OCI-LY1 (cell line): Measurements from ENCODE around the gene AOAH.

Source experiments
- H2AFZ ChIP-seq: fragments of 200-600 bp; sonication (generic), shearing (Covaris generic); 2 replicates; pipeline ENCODE4 v1.6.0; 2014; ENCODE audit warnings: antibody characterized with exemption, mild to moderate bottlenecking, low read length
- H3F3A ChIP-seq: fragments of 200-600 bp; sonication (generic), shearing (Covaris generic); 2 replicates; pipeline ENCODE4 v1.6.0; 2014; ENCODE audit warnings: mild to moderate bottlenecking, antibody characterized with exemption, low read length, moderate library complexity; ENCODE audit not compliant: insufficient read depth
- H3K27ac ChIP-seq: fragments of 200-600 bp; sonication (generic); 2 replicates; pipeline ENCODE4 v1.5.1; 2014; ENCODE audit warnings: low read length, mixed run types, mild to moderate bottlenecking, low read depth; ENCODE audit not compliant: poor library complexity, severe bottlenecking
- H3K27me3 ChIP-seq: fragments of 200-600 bp; sonication (generic); 2 replicates; pipeline ENCODE4 v1.6.0; 2014; ENCODE audit warnings: antibody characterized with exemption, mild to moderate bottlenecking, low read length, moderate library complexity; ENCODE audit not compliant: insufficient read depth
- H3K36me3 ChIP-seq: fragments of 200-600 bp; sonication (generic); 2 replicates; pipeline ENCODE4 v1.6.1; 2014; ENCODE audit warnings: mild to moderate bottlenecking, antibody characterized with exemption, low read length, moderate library complexity, mixed read lengths; ENCODE audit not compliant: insufficient read depth
- H3K4me1 ChIP-seq: fragments of 200-600 bp; sonication (generic); 2 replicates; pipeline ENCODE4 v1.5.1; 2014; ENCODE audit warnings: mild to moderate bottlenecking, low read length, moderate library complexity; ENCODE audit not compliant: insufficient read depth, severe bottlenecking
- H3K4me2 ChIP-seq: fragments of 200-600 bp; sonication (generic), shearing (Covaris generic); 2 replicates; pipeline ENCODE4 v1.6.1; 2014; ENCODE audit warnings: low read length
- H3K4me3 ChIP-seq: fragments of 200-600 bp; sonication (generic); 2 replicates; pipeline ENCODE4 v1.5.1; 2014; ENCODE audit warnings: low read length, low read depth, mild to moderate bottlenecking, mixed read lengths; ENCODE audit not compliant: poor library complexity, severe bottlenecking
- H3K79me2 ChIP-seq: fragments of 200-600 bp; shearing (Covaris generic); 2 replicates; pipeline ENCODE4 v1.6.1; 2016; ENCODE audit warnings: mixed run types, low read length, mixed read lengths; ENCODE audit not compliant: insufficient read depth
- H3K9ac ChIP-seq: fragments of 200-600 bp; sonication (generic), shearing (Covaris generic); 2 replicates; pipeline ENCODE4 v1.6.1; 2014; ENCODE audit warnings: mild to moderate bottlenecking, low read length, mixed read lengths
- H3K9me2 ChIP-seq: fragments of 200-600 bp; sonication (generic), shearing (Covaris generic); 2 replicates; pipeline ENCODE4 v1.6.1; 2014; ENCODE audit warnings: low read depth, mild to moderate bottlenecking, low read length, mixed read lengths
- H3K9me3 ChIP-seq: fragments of 200-600 bp; shearing (Covaris generic); 2 replicates; pipeline ENCODE4 v1.6.1; 2014; ENCODE audit warnings: low read length, mixed read lengths
- H4K20me1 ChIP-seq: fragments of 200-600 bp; sonication (generic), shearing (Covaris generic); 2 replicates; pipeline ENCODE4 v1.6.0; 2016; ENCODE audit warnings: mild to moderate bottlenecking, low read length; ENCODE audit not compliant: insufficient read depth
- EZH2 ChIP-seq: fragments of 200-600 bp; sonication (generic), shearing (Covaris generic); IDR thresholded peaks from 2 replicates; pipeline ENCODE4 v1.8.0; 2017; ENCODE audit warnings: borderline replicate concordance, mixed run types, mild to moderate bottlenecking, antibody characterized with exemption, low read length, moderate library complexity, mixed read lengths
- TF ChIP-seq, protein P1 (sequence below): fragments of 200-600 bp; sonication (generic), shearing (Covaris generic); IDR thresholded peaks from 2 replicates; pipeline ENCODE4 v1.5.1; 2017; ENCODE audit warnings: mild to moderate bottlenecking, antibody characterized with exemption, low read length, moderate library complexity, mixed read lengths

AOAH gene

DNA sequence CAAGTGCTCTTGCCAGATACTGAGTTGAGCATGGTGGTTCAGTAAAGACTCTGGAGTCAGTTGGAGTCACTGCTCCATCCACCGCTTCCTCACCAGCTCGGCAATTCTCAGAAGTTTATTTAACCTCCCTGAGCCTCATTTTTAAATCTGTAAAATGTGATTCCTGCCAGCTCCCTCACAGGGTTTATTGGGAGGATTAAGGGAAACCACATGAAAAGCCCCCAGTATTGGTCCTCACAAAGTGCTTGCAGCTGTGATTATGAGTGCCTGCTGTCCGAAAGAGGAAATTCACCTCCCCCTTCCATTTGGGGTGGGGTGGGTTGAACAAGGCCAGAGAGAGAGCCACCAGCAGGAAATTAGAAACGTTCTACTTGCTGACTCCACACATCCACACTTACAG lies 99.0 kb downstream of the AOAH start:
- Histone ChIP-seq H4K20me1 (no peaks in the 10 kb centered on the region), H3K4me2 (no peak overlapping the region), H3K4me1 (no peaks in the 10 kb centered on the region), H3K9me3 (no peaks in the 10 kb centered on the region), H3K79me2 (no peaks in the 10 kb centered on the region), H3K4me3 (no peak overlapping the region), H3K9ac (no peak overlapping the region), H3K9me2 (no peaks in the 10 kb centered on the region), H3K27me3 (peaks cover 6% of the 10 kb centered on the region), H3K27ac (no peak overlapping the region), H3K36me3 (no peaks in the 10 kb centered on the region), H3F3A (no peaks in the 10 kb centered on the region), H2AFZ (no peak overlapping the region)
- TF ChIP-seq, protein P1, sequence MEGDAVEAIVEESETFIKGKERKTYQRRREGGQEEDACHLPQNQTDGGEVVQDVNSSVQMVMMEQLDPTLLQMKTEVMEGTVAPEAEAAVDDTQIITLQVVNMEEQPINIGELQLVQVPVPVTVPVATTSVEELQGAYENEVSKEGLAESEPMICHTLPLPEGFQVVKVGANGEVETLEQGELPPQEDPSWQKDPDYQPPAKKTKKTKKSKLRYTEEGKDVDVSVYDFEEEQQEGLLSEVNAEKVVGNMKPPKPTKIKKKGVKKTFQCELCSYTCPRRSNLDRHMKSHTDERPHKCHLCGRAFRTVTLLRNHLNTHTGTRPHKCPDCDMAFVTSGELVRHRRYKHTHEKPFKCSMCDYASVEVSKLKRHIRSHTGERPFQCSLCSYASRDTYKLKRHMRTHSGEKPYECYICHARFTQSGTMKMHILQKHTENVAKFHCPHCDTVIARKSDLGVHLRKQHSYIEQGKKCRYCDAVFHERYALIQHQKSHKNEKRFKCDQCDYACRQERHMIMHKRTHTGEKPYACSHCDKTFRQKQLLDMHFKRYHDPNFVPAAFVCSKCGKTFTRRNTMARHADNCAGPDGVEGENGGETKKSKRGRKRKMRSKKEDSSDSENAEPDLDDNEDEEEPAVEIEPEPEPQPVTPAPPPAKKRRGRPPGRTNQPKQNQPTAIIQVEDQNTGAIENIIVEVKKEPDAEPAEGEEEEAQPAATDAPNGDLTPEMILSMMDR, result no peak
- TF ChIP-seq EZH2, result no peak

DNA sequence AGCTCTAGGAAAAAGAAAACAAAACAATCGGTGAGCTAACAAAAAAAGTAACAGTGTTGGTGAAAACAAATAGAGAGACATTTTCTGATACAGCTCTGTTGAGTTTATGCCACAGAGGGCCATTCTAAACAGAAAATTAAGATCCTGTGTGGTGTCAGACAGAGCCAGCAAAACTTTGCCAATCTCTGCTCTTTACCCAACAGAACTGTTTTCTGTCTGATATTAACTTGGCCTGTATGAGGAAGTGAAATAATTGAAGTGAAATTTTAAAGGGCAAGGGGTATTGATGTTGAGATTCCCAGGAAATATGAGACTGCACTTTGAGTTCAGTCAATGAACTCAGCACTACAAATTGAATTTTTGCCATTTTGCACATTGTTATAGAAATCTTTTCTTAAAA lies 101.0 kb downstream of the AOAH start:
- TF ChIP-seq, protein P1, result no peak
- TF ChIP-seq EZH2, result no peak
- H3K27ac ChIP-seq, result no peak overlapping the region
- H3K4me1 ChIP-seq, result no peaks in the 10 kb centered on the region
- H3K4me2 ChIP-seq, result no peak overlapping the region
- H3F3A ChIP-seq, result no peaks in the 10 kb centered on the region
- no peaks in the 10 kb centered on the region for H3K79me2 ChIP-seq
- H3K36me3 ChIP-seq, result no peaks in the 10 kb centered on the region
- no peaks in the 10 kb centered on the region for H4K20me1 ChIP-seq
- H2AFZ ChIP-seq, result no peak overlapping the region
- no peak overlapping the region for H3K9ac ChIP-seq
- no peaks in the 10 kb centered on the region for H3K9me3 ChIP-seq
- H3K4me3 ChIP-seq, result no peak overlapping the region
- H3K27me3 ChIP-seq, result no peaks in the 10 kb centered on the region; the same call in none of the 2 replicates
- no peaks in the 10 kb centered on the region for H3K9me2 ChIP-seq

DNA sequence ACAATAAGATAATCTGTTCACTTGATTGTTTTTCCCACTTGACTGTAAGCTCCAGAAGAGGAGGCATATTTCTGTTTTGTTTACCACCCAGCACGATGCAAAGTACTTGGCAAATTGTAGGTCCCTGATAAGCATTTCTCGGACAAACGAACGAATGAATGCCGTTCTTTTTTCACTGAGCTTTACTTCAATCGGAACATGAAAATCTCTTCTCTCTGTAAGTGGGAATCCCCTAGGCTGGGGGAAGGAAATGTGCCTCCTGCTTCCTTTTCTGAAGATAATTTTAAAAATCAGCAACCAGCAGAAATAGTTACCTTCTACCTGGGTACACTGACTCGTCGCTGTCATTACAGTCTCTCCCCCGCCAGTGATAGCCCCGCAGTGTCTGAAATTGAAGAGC lies 102.9 kb downstream of the AOAH start:
- Histone ChIP-seq H3K4me2 (no peak overlapping the region), H3K27ac (no peak overlapping the region), H3F3A (no peaks in the 10 kb centered on the region), H3K9ac (no peak overlapping the region), H3K27me3 (no peaks in the 10 kb centered on the region; the same call in none of the 2 replicates), H2AFZ (no peak overlapping the region), H3K9me2 (no peaks in the 10 kb centered on the region), H3K4me1 (no peaks in the 10 kb centered on the region), H3K4me3 (no peak overlapping the region), H4K20me1 (no peaks in the 10 kb centered on the region), H3K9me3 (no peaks in the 10 kb centered on the region), H3K36me3 (no peaks in the 10 kb centered on the region), H3K79me2 (no peaks in the 10 kb centered on the region)
- TF ChIP-seq, protein P1, result no peak
- no peak for TF ChIP-seq EZH2
